ENCODE data around the gene SLC66A1.

DNA sequence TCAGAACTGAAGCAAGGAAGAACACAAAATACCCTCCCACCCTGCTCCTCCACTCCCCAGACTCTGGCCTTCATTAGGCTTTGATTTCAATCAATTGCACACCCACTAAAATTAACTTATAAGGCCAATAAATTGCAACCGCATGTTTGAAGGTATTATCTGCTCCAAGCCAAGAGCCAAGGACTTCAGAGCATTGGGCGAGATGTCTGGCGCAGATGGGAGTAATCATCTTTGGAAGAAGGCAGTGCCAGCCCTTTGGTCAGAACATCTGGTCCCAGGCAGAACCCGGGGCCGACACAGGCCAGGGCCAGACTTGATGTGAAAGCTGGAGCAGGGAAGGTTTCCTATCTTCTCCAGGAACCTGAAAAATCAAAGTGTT lies 60.0 kb downstream of the SLC66A1 start:
- TF ChIP-seq, protein P1, sequence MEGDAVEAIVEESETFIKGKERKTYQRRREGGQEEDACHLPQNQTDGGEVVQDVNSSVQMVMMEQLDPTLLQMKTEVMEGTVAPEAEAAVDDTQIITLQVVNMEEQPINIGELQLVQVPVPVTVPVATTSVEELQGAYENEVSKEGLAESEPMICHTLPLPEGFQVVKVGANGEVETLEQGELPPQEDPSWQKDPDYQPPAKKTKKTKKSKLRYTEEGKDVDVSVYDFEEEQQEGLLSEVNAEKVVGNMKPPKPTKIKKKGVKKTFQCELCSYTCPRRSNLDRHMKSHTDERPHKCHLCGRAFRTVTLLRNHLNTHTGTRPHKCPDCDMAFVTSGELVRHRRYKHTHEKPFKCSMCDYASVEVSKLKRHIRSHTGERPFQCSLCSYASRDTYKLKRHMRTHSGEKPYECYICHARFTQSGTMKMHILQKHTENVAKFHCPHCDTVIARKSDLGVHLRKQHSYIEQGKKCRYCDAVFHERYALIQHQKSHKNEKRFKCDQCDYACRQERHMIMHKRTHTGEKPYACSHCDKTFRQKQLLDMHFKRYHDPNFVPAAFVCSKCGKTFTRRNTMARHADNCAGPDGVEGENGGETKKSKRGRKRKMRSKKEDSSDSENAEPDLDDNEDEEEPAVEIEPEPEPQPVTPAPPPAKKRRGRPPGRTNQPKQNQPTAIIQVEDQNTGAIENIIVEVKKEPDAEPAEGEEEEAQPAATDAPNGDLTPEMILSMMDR (IDR thresholded peaks at IDR 0.05): no peak
- TF ChIP-seq SMC3 (IDR thresholded peaks at IDR 0.05) (no peak), CEBPB (IDR thresholded peaks at IDR 0.05) (no peak), KDM1A (IDR thresholded peaks at IDR 0.05; ENCODE audit: low read depth) (no peak), ZC3H11A (IDR thresholded peaks at IDR 0.05) (no peak), POLR2A (IDR thresholded peaks at IDR 0.05; ENCODE audit: low read length) (no peak), MAFK (IDR thresholded peaks at IDR 0.05; ENCODE audit: partially characterized antibody) (no peak)
- TF ChIP-seq, protein P2, sequence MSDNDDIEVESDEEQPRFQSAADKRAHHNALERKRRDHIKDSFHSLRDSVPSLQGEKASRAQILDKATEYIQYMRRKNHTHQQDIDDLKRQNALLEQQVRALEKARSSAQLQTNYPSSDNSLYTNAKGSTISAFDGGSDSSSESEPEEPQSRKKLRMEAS (IDR thresholded peaks at IDR 0.05): no peak
- TF ChIP-seq, protein P3, sequence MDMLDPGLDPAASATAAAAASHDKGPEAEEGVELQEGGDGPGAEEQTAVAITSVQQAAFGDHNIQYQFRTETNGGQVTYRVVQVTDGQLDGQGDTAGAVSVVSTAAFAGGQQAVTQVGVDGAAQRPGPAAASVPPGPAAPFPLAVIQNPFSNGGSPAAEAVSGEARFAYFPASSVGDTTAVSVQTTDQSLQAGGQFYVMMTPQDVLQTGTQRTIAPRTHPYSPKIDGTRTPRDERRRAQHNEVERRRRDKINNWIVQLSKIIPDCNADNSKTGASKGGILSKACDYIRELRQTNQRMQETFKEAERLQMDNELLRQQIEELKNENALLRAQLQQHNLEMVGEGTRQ (IDR thresholded peaks at IDR 0.05): no peak

Data from A549 (cell line).